PC-3 (cell line): ENCODE results near the gene KBTBD4.

Source experiments
- CTCF ChIP-seq: fragments of 300-600 bp; sonication (generic); conservative IDR thresholded peaks from 2 replicates; pipeline ENCODE4 v1.5.1; 2017; ENCODE audit warnings: antibody characterized with exemption, low read depth, mild to moderate bottlenecking, low read length
- EZH2 ChIP-seq: fragments of 300-600 bp; sonication (generic); IDR thresholded peaks from one replicate; pipeline ENCODE4 v1.6.1; 2017; ENCODE audit warnings: antibody characterized with exemption, mild to moderate bottlenecking, low read length; ENCODE audit not compliant: unreplicated experiment

GRCh38 chr11:47570651-47571356, 8.0 kb downstream of the KBTBD4 start:
- TF ChIP-seq CTCF (no peak), EZH2 (no peak)
